GM23248 (cell line): Measurements from ENCODE around the gene SPC24.

Experiments
- EZH2 ChIP-seq: fragments of 200-600 bp; sonication (generic); IDR thresholded peaks from 2 replicates; pipeline ENCODE4 v1.6.1; 2018; ENCODE audit warnings: antibody characterized with exemption, mild to moderate bottlenecking; ENCODE audit not compliant: insufficient read depth, poor library complexity, severe bottlenecking
- EZH2phosphoT487 ChIP-seq: fragments of 200-600 bp; sonication (generic); IDR thresholded peaks from 2 replicates; pipeline ENCODE4 v1.6.1; 2018; ENCODE audit warnings: antibody characterized with exemption, moderate library complexity, mild to moderate bottlenecking, low read depth; ENCODE audit not compliant: insufficient read depth

DNA sequence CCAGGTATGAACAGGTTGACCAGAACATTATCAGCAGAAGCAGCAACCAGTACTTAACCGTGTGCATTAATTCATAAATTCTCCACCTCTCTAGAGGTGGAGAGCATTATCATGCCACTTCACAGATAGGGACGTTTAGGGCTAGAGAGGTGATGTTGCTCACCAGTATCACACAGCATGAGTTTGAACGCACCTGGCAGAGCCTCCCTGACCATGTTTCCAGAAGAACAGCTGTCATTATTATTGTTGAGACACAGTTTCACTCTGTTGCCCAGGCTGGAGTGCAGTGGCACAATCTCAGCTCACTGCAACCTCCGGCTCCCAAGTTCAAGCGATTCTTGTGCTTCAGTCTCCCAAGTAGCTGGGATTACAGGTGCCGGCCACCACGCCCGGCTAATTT, 34.9 kb upstream of the SPC24 start:
- TF ChIP-seq EZH2 (no peak), EZH2phosphoT487 (no peak)
